HCT116 (cell line): ENCODE data around the gene SGK1. TPM values are rescaled to one million over a fixed set of nuclear protein-coding genes. Genes with fewer than 3 reads are reported as not detected.
"Not testable (repeated sequence)": the region's sequence is repeated elsewhere in the genome, so short reads cannot be mapped to it uniquely, and the experiment has no call there.

Experiments used
- ATAC-seq: fragments of 200-7000 bp; cut with Tn5 transposase; 2 replicates; pipeline ENCODE4 v1.9.1; 2020; ENCODE audit warnings: mild to moderate bottlenecking, moderate library complexity
- BruUV-seq: library from RNA; stranded (reverse); fragments of 400-500 nt; replicated peaks from 2 replicates; lab custom pipeline; 2021; lab: Mats Ljungman, UMichigan
- CTCF ChIA-PET: fragments of 300-600 bp; sonication (Branson Sonifier 250); formaldehyde crosslinking; loops from one replicate; lab custom pipeline; 2021; ENCODE audit warnings: antibody characterized with exemption; lab: Charles Lee
- POLR2A ChIA-PET: fragments of 300-600, 350-600 bp; sonication (Branson Sonifier 250); formaldehyde crosslinking; loops from one replicate; lab custom pipeline; 2021; ENCODE audit warnings: antibody characterized with exemption; lab: Charles Lee
- RAD21 ChIA-PET, 2 experiments: fragments of 300-600 bp; sonication (Branson Sonifier 250); formaldehyde crosslinking; loops; one replicate each; lab custom pipeline; 2023; ENCODE audit warnings: low total read pairs in 2 of 2; ENCODE audit not compliant: uncharacterized antibody in 2 of 2, unreplicated experiment in 2 of 2, low non-redundant PET in 1 of 2; lab: Charles Lee
- DNase-seq: peaks from one replicate; pipeline ENCODE4 v3.0.0-alpha.2; 2010; ENCODE audit warnings: low read depth, low spot score
- H2AFZ ChIP-seq: fragments of 200-600 bp; shearing (Covaris generic), sonication (generic); 2 replicates; pipeline ENCODE4 v1.6.1; 2017; ENCODE audit warnings: low read depth, mixed run types, mixed read lengths, antibody characterized with exemption, low read length; ENCODE audit not compliant: poor library complexity, severe bottlenecking
- H3K27ac ChIP-seq: 2 replicates; pipeline ENCODE4 v1.5.1; 2012; ENCODE audit warnings: low read depth, low read length
- H3K27me3 ChIP-seq: fragments of 200-600 bp; sonication (generic); 2 replicates; pipeline ENCODE4 v1.6.1; 2016; ENCODE audit warnings: mixed run types, low read length, mixed read lengths; ENCODE audit not compliant: insufficient read depth
- H3K36me3 ChIP-seq, 2 experiments: fragments of 200-500 bp in 1 of 2; fragments of 200-600 bp in 1 of 2; sonication (Bioruptor generic) in 1 of 2; sonication (generic) in 1 of 2; 2 replicates each; pipeline versions ENCODE4 v1.5.1 to v1.6.1; 2014 to 2016; ENCODE audit warnings: low read length in 2 of 2, inconsistent platforms in 1 of 2, mixed read lengths in 1 of 2, mixed run types in 1 of 2; ENCODE audit not compliant: insufficient read depth in 2 of 2, control insufficient read depth in 1 of 2
- H3K4me1 ChIP-seq, 2 experiments: fragments of 200-600 bp in 1 of 2; sonication (generic) in 1 of 2; 2 replicates each; pipeline versions ENCODE4 v1.5.1 to v1.6.1; 2012 to 2017; ENCODE audit warnings: low read length in 2 of 2, inconsistent platforms in 1 of 2, mild to moderate bottlenecking in 1 of 2, mixed read lengths in 1 of 2, mixed run types in 1 of 2, moderate library complexity in 1 of 2; ENCODE audit not compliant: insufficient read depth in 2 of 2, control insufficient read depth in 1 of 2
- H3K4me2 ChIP-seq: fragments of 200-600 bp; sonication (generic); 2 replicates; pipeline ENCODE4 v1.6.1; 2017; ENCODE audit warnings: mixed run types, low read length, mixed read lengths
- H3K4me3 ChIP-seq, 2 experiments: fragments of 200-600 bp in 1 of 2; sonication (generic) in 1 of 2; replicated peaks in 1 of 2; 2 replicates each; pipeline ENCODE4 v1.5.1; 2011 to 2016; ENCODE audit warnings: low read length in 2 of 2, control low read depth in 1 of 2, low read depth in 1 of 2, mild to moderate bottlenecking in 1 of 2, mixed read lengths in 1 of 2, mixed run types in 1 of 2
- H3K79me2 ChIP-seq: fragments of 200-600 bp; sonication (generic); 2 replicates; pipeline ENCODE4 v1.6.1; 2017; ENCODE audit warnings: mild to moderate bottlenecking, mixed run types, low read length, moderate library complexity, mixed read lengths; ENCODE audit not compliant: insufficient read depth
- H3K9ac ChIP-seq: fragments of 200-600 bp; sonication (generic); 2 replicates; pipeline ENCODE4 v1.6.1; 2016; ENCODE audit warnings: low read length, mixed read lengths
- H3K9me2 ChIP-seq: fragments of 200-600 bp; sonication (generic), shearing (Covaris generic); 2 replicates; pipeline ENCODE4 v1.6.1; 2017; ENCODE audit warnings: mixed run types, mild to moderate bottlenecking, moderate library complexity; ENCODE audit not compliant: insufficient read depth
- H3K9me3 ChIP-seq, 2 experiments: fragments of 200-500 bp in 1 of 2; fragments of 200-600 bp in 1 of 2; sonication (Bioruptor generic) in 1 of 2; sonication (generic) in 1 of 2; 2 replicates each; pipeline ENCODE4 v1.6.1; 2014 to 2017; ENCODE audit warnings: low read length in 2 of 2, mixed read lengths in 2 of 2, inconsistent platforms in 1 of 2, low read depth in 1 of 2, mild to moderate bottlenecking in 1 of 2, mixed run types in 1 of 2, moderate library complexity in 1 of 2; ENCODE audit not compliant: control insufficient read depth in 1 of 2, insufficient read depth in 1 of 2
- H4K20me1 ChIP-seq: fragments of 200-600 bp; sonication (generic), shearing (Covaris generic); 2 replicates; pipeline ENCODE4 v1.6.1; 2017; ENCODE audit warnings: mixed run types, mild to moderate bottlenecking, moderate library complexity; ENCODE audit not compliant: insufficient read depth
- CEBPB ChIP-seq: IDR thresholded peaks from 2 replicates; pipeline ENCODE4 v1.6.1; 2012; ENCODE audit warnings: low read depth
- EGR1 ChIP-seq: IDR thresholded peaks from 2 replicates; pipeline ENCODE4 v1.6.1; 2012; ENCODE audit warnings: low read depth
- EZH2 ChIP-seq: fragments of 200-600 bp; sonication (generic); IDR thresholded peaks from 2 replicates; pipeline ENCODE4 v1.6.1; 2017; ENCODE audit warnings: antibody characterized with exemption, mixed run types
- EZH2phosphoT487 ChIP-seq: fragments of 200-600 bp; IDR thresholded peaks from 2 replicates; pipeline ENCODE4 v1.6.1; 2018; ENCODE audit warnings: antibody characterized with exemption, borderline replicate concordance
- FOSL1 ChIP-seq: IDR thresholded peaks from 2 replicates; pipeline ENCODE4 v1.6.1; 2012; ENCODE audit warnings: low read depth
- JUND ChIP-seq: IDR thresholded peaks from 2 replicates; pipeline ENCODE4 v1.6.1; 2012
- POLR2A ChIP-seq: IDR thresholded peaks from 2 replicates; pipeline ENCODE4 v1.7.0; 2011; ENCODE audit warnings: borderline replicate concordance; ENCODE audit not compliant: insufficient read depth, insufficient read length; ENCODE audit errors: extremely low read depth
- POLR2AphosphoS5 ChIP-seq: IDR thresholded peaks from 2 replicates; pipeline ENCODE4 v1.6.1; 2011; ENCODE audit warnings: mild to moderate bottlenecking, low read depth, low read length, moderate library complexity
- RAD21 ChIP-seq: IDR thresholded peaks from 2 replicates; pipeline ENCODE4 v1.6.1; 2012; ENCODE audit warnings: low read depth, mild to moderate bottlenecking
- SIN3A ChIP-seq: IDR thresholded peaks from 2 replicates; pipeline ENCODE4 v1.6.1; 2012; ENCODE audit warnings: low read depth
- SRF ChIP-seq: IDR thresholded peaks from 2 replicates; pipeline ENCODE4 v1.6.1; 2012; ENCODE audit warnings: low read depth
- ZNF274 ChIP-seq: fragments of 200-500 bp; sonication (Bioruptor generic); IDR thresholded peaks from 2 replicates; pipeline ENCODE4 v1.6.1; 2014; ENCODE audit warnings: mild to moderate bottlenecking, low read depth, low read length, inconsistent platforms
- intact Hi-C: fragments of 100-400 bp; cut with micrococcal nuclease; formaldehyde crosslinking; loops from 2 replicates; pipeline ENCODE4 v1.10.0; 2022
- total RNA-seq: library from RNA; stranded (reverse); gene quantifications from one replicate; pipeline ENCODE4 v1.2.1, GENCODE V29; 2021; ENCODE audit not compliant: unreplicated experiment
- TF ChIP-seq, protein P1 (sequence below): IDR thresholded peaks from 2 replicates; pipeline ENCODE4 v1.6.1; 2012
- TF ChIP-seq, protein P2 (sequence below), 3 experiments: fragments of 200-600 bp in 1 of 3; sonication (generic) in 1 of 3; IDR thresholded peaks in 2 of 3; conservative IDR thresholded peaks in 1 of 3; 2 replicates each; pipeline ENCODE4 v1.5.1; 2012 to 2017; ENCODE audit warnings: low read depth in 2 of 3, low read length in 2 of 3, antibody characterized with exemption in 1 of 3, borderline replicate concordance in 1 of 3, control low read depth in 1 of 3, mild to moderate bottlenecking in 1 of 3, mixed read lengths in 1 of 3, mixed run types in 1 of 3, moderate library complexity in 1 of 3; ENCODE audit not compliant: insufficient read depth in 1 of 3

Gene SGK1
- total RNA-seq, 1 experiment from 2014 or later: 4.5 TPM

- DNase-seq (no peak), ATAC-seq (no peak)
- TF ChIP-seq FOSL1 (no peak), EGR1 (no peak), SRF (no peak), RAD21 (no peak), POLR2A (no peak), SIN3A (no peak), EZH2phosphoT487 (no peak), JUND (no peak), CEBPB (no peak), EZH2 (no peak), POLR2AphosphoS5 (no peak), ZNF274 (no peak)
- TF ChIP-seq, protein P1, sequence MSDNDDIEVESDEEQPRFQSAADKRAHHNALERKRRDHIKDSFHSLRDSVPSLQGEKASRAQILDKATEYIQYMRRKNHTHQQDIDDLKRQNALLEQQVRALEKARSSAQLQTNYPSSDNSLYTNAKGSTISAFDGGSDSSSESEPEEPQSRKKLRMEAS: no peak
- TF ChIP-seq, protein P2, sequence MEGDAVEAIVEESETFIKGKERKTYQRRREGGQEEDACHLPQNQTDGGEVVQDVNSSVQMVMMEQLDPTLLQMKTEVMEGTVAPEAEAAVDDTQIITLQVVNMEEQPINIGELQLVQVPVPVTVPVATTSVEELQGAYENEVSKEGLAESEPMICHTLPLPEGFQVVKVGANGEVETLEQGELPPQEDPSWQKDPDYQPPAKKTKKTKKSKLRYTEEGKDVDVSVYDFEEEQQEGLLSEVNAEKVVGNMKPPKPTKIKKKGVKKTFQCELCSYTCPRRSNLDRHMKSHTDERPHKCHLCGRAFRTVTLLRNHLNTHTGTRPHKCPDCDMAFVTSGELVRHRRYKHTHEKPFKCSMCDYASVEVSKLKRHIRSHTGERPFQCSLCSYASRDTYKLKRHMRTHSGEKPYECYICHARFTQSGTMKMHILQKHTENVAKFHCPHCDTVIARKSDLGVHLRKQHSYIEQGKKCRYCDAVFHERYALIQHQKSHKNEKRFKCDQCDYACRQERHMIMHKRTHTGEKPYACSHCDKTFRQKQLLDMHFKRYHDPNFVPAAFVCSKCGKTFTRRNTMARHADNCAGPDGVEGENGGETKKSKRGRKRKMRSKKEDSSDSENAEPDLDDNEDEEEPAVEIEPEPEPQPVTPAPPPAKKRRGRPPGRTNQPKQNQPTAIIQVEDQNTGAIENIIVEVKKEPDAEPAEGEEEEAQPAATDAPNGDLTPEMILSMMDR (IDR thresholded peaks at IDR 0.05 in 2 of 3, conservative IDR thresholded peaks at IDR 0.05 in 1 of 3; ENCODE audit: borderline replicate concordance in 1 of 3, insufficient read depth in 1 of 3, low read depth in 2 of 3, low read length in 2 of 3): no peak
- CTCF ChIA-PET: no interaction called here
- intact Hi-C loops: no loop called here
- BruUV-seq: no TSS peak
- Histone ChIP-seq H3K4me1 (peaks cover 0 to 12% of the 10 kb centered on the region in 2 experiments; a peak in 3 of 4 replicates), H3K4me3 (no peak overlapping the region), H3K36me3 (no peaks in the 10 kb centered on the region), H3K27me3 (no peaks in the 10 kb centered on the region), H3K9me3 (no peaks in the 10 kb centered on the region), H3K4me2 (no peak overlapping the region), H3K9me2 (no peaks in the 10 kb centered on the region), H3K27ac (no peak overlapping the region), H3K9ac (no peak overlapping the region), H3K79me2 (no peaks in the 10 kb centered on the region), H4K20me1 (no peaks in the 10 kb centered on the region), H2AFZ (no peak overlapping the region)
- RAD21 ChIA-PET: no interaction called here
- POLR2A ChIA-PET: no interaction called here
Observed at GRCh38 chr6:134182528-134182927, 135.4 kb downstream of the SGK1 start.

GRCh38 chr6:134181726-134182125, 136.2 kb downstream of the SGK1 start:
- POLR2A ChIA-PET, H2AFZ ChIP-seq, H3K9me2 ChIP-seq, H3K4me2 ChIP-seq, H3K27me3 ChIP-seq, intact Hi-C loops, DNase-seq, H3K27ac ChIP-seq, H3K36me3 ChIP-seq, ATAC-seq, CTCF ChIA-PET, H3K9me3 ChIP-seq, H3K4me3 ChIP-seq, RAD21 ChIA-PET, BruUV-seq, H4K20me1 ChIP-seq, H3K9ac ChIP-seq, H3K79me2 ChIP-seq: not testable (repeated sequence)
- H3K4me1 ChIP-seq: peaks cover 0 to 12% of the 10 kb centered on the region in 2 experiments; a peak in 3 of 4 replicates

DNA sequence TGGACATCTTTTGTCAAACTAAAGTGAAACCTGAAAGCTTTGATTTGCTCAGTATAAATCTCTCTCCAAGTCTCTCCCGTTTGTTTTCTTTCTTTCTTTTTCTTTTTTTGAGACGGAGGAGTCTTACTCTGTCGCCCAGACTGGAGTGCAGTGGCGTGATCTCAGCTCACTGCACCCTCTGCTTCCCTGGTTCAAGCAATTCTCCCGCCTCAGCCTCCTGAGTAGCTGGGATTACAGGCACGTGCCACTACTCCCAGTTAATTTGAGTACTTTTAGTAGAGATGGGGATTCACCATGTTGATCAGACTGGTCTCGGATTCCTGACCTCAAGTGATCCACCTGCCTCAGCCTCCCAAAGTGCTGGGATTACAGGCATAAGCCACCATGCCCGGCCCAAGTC, 136.7 kb downstream of the SGK1 start:
- H4K20me1 ChIP-seq, H3K79me2 ChIP-seq, H2AFZ ChIP-seq, H3K9me2 ChIP-seq, RAD21 ChIA-PET, BruUV-seq, CTCF ChIA-PET, H3K4me2 ChIP-seq, DNase-seq, H3K9me3 ChIP-seq, H3K9ac ChIP-seq, intact Hi-C loops, H3K4me3 ChIP-seq, H3K27ac ChIP-seq, H3K27me3 ChIP-seq, ATAC-seq, H3K36me3 ChIP-seq: not testable (repeated sequence)
- H3K4me1 ChIP-seq: peaks cover 0 to 12% of the 10 kb centered on the region in 2 experiments; a peak in 3 of 4 replicates
- POLR2A ChIA-PET: interaction anchor here (0.6 kb wide), 1 partner anchor 409 kb away, joined by 3 read pairs; no protein-coding TSS in a partner anchor
